Activated CD8-positive, alpha-beta memory T cell treated with anti-CD3 and anti-CD28 coated beads for 24 hours (primary cell): ENCODE results near the gene FAM221B.

Source experiments
- DNase-seq: peaks from one replicate; pipeline ENCODE4 v3.0.0-alpha.2; 2020

FAM221B gene, protein sequence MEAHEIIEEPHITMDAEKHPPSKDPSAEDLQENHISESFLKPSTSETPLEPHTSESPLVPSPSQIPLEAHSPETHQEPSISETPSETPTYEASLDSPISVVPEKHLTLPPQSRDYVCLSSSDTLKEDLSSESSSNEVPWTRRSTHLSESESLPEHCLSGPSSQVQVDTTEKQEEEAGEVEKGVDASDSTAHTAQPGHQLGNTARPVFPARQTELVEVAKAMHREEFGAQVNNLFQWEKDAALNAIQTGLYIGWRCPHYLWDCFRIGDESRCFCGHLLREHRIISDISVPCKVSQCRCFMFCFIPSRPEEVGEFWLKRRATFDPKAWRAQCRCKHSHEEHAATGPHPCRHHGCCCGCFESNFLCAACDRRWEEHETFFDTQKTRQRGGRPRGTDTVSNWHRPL

GRCh38 chr9:35828716-35829083 is at the start of gene FAM221B:
TSS of gene FAM221B (minus strand) at chr9:35828732. CDS start at chr9:35826161, 2,571 bp downstream.
- DNase-seq, result no peak

DNA sequence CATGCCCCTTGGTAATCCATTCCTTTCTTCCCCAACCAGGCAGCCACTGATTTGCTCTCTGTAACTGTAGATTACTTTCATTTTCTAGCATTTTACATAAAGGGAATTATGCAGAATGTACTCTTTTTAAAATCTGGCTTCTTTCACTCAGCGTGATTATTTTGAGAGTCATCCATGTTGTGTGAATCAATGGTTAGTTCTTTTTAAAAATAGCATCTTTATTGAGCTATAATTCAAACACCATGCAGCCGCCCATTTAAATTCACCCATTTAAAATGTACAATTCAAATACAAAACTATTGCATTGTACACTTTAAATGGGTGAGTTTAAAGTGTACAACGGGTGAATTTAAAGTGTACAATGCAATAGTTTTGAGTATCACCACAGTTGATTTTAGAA is 44.0 kb upstream of the FAM221B start:
- DNase-seq, result no peak

- peak; percentile 19 for DNase-seq
Observed at GRCh38 chr9:35871545-35871944, 43.0 kb upstream of the FAM221B start.

DNA sequence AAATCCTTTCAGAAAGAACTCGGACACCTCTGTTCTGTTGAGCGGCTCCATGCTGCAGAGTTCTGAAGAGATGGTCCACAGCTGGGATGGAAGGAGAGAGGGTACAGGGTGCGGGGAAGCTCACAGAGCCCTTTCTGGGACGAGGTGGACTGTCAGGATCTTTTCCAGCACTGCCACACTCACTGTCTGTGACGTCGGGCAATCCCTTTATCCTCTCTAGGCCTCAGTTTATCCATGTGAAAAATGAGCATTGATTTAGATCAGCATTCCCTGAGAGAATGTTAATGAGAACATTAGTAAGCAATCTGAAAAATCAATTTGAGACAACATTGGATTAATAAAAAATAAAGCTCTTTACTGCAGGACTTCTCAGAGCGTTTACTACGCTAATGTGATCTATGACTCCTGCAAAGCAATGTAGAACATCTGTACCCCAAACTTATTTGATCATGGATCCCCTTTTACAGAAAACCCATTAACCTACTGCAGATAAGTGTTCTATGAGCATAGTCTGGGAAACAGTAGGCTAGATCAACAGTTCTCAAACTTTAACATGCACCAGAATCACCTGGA is 41.9 kb upstream of the FAM221B start, which contains the start of gene OR13J1:
TSS of gene OR13J1 (minus strand) at position 51 of the 573 bp plus-strand sequence. CDS start at position 51, 0 bp downstream.
- DNase-seq, result peak; percentile 26

DNA sequence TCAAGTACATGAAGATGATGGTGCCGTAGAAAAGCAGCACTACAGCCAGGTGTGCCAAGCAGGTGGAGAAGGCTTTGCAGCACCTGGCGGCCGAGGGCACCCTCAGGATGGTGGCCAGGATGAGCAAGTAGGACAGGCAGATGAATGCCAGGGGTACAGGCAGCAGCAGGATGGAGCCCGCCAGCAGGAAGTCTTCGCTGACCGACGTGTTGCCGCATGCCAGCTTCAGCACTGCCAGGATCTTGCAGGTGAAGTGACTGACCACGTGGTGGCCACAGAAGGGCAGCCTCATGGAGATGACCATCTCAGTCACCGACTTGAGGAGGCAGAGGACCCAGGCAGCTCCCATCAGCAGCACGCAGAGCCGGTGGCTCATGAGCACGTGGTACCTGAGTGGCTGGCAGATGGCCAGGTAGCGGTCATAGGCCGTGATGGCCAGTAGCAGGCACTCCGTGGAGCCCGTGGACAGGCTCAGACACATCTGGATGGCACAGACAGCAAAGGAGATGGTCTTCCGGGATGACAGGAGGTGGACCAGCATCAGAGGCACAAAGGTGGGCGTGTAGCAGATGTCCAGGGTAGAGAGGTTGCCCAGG is 41.2 kb upstream of the FAM221B start:
- peak; percentile 9 for DNase-seq

DNA sequence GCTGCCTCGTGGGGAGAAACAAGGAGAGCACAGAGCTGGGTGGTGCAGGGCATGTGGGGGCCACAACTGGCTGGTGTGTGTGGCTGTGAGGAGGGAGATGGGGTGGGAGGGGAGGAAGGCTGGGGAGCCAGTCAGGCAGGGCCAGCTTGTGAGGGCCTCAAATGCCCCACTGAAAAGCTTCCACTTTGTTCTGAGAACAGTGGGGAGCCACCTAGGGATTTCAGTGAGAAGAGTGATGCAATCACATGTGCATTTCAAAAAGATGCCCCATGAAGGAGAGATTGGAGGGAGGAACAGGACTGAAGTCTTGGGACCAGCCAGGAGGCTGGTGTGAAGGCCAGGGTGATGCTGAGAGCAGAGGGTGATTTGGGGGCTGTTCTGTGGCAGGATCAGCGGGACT is 40.4 kb upstream of the FAM221B start:
- no peak for DNase-seq

GRCh38 chr9:35867538-35867937 is 39.0 kb upstream of the FAM221B start:
- DNase-seq, result peak; percentile 44

DNA sequence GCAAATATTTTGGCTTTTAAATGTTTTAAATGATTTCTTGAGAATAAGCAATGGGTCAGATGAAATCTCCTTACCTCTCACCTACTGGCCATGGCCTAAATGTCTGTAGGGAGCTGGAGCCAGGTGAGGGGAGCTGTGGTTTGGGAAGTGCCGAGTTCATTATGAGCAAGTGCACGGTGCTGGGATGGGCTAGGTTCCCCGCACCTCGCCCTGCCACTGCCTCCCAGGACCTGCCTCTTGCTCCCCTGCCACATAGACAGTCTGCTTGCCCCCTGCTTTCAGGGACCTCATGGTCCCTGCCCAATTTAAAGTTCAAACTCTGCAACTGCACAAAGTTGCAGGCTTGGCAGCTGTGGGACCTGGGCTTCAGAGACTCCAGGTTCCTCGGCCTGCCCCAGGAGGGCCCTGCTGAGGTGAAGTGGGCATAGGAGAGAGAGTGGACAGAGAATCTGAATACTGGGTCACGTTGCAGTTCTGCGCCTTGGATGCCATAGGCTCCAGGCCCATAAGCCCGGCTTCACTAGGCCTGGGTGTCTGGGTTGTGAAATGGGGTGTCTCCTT is 36.2 kb upstream of the FAM221B start:
- DNase-seq, result peak; percentile 21

DNA sequence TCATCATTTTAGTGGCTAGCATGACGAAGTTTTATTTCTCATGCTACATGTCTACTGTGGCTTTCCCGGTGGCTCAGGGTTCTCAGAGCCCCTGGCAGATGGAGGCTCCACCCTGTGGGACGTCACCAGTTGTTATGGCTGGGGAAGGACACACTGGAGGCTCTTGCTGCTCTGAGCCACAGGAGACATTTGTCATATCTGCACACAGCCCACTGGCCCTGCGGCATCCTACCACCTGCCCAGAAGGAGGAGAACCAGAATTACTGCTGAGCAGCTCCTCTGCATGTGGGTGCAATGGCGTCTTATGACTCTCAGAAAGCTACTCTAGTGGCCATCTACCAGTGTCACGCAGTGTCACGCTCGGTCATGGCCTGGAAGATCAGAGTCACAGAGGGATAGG is 35.1 kb upstream of the FAM221B start:
- DNase-seq, result peak; percentile 33

DNA sequence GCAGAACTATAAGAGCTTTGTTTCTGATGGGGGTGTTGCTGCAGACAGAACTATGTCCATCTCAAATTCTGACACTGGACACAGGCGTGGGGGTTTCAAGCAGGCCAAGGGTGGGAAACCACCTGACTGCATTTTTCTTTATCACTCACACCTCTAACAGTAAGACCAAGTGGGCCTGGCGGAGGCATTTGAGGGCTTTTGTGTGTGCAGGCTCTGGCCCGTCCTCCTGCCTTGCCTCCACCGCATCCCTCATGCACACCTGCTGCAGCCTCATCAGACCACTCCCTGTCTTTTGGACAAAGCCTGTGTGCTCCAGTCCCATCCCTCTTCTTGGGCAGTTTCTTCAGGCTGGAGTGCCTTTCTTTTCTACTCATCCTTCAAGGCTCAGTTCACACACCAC is 33.8 kb upstream of the FAM221B start:
- peak; percentile 24 for DNase-seq

DNA sequence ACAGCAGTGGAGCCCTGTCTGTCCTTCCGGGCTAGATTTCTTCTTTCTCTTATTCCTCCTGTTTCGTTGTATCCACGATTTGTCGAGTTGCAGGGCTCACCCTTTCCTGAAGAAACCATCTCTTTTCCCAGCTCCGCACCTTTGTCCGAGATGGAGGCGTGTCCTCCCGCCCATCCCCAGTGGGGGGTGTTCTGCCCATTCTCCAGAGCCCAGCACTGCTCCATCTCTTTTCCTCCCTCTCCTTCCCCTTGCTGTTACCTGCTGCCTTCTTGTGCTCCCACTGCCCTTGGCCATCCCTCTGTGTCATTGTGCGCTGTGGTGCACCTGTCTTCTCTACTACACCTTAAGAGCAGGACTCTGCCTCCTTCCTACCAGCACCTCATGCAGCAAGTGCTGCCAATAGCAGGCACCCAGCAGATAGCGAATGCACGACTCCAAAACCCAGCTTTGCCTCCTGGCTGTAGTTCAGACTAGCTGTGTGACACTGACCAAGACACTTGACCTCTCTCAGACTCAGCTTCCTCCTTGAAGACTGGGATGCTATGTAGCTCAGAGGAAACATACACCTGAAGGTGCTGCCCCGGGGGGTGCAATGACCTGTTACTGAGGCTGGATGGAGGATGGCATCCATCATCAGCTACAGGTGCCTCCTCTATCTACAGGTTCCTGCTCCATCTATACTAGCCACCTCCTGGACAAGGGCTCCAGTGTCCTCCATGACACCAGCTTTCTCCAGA is 32.8 kb upstream of the FAM221B start:
- peak; percentile 40 for DNase-seq

- DNase-seq, result peak; percentile 13
Observed at GRCh38 chr9:35859990-35860339, 31.4 kb upstream of the FAM221B start.

- peak; percentile 51 for DNase-seq
Observed at GRCh38 chr9:35859310-35859989, 30.9 kb upstream of the FAM221B start.

- DNase-seq, result no peak
Observed at GRCh38 chr9:35858458-35858857, 29.9 kb upstream of the FAM221B start.

GRCh38 chr9:35856882-35857281 is 28.4 kb upstream of the FAM221B start:
- DNase-seq, result peak; percentile 28

DNA sequence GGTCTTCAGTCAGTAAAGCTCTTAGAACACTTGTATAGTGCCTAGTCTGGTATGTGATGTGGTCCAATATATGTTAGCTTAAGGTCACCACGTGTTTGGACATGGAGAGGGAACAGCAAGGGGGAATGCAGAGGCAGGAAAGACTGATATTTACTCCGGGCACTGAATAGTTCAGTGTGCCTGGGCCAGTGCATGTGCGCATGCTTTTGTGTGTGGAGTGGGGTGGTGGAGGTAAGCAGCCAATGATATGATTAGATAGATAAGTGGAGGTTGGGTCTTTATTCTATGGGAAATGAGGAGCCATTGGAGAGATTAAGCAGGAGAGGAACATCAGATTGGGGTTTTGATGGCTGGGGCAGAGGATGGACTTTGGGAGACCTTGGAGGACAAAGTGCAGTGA is 27.7 kb upstream of the FAM221B start:
- DNase-seq, result peak; percentile 15

DNA sequence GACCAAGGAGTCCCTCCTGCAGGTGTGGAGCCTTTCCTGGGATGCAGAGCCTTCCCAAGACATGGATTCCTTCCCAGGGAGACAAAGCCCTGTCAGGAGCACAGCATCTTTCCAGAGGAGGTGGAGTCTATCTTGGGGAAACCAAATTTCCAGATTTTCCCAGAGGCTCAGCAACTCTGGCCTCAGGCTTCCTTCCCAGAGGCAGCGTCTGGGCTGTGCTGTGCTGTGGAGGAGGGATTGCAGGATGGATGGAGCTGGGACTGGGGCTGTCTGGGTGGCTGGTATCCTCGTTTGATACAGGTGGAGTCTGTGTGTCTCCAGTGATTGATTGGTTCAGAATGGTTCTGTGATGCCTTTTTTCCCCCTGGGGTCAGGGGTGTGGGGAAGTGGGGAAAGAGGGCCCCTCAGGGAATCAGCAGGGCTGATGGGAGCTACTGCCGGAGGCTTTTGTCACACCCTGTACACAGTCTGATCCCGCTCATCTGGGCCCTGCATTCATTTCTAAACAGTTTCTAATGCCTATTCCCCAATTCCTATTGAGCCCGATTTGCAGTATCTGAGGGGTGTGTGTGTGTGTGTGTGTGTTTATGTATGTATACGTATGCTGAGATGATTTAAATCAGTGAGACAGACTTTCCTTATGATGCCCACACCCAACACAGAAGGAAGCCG is 25.7 kb upstream of the FAM221B start:
- DNase-seq, result peak; percentile 15

DNA sequence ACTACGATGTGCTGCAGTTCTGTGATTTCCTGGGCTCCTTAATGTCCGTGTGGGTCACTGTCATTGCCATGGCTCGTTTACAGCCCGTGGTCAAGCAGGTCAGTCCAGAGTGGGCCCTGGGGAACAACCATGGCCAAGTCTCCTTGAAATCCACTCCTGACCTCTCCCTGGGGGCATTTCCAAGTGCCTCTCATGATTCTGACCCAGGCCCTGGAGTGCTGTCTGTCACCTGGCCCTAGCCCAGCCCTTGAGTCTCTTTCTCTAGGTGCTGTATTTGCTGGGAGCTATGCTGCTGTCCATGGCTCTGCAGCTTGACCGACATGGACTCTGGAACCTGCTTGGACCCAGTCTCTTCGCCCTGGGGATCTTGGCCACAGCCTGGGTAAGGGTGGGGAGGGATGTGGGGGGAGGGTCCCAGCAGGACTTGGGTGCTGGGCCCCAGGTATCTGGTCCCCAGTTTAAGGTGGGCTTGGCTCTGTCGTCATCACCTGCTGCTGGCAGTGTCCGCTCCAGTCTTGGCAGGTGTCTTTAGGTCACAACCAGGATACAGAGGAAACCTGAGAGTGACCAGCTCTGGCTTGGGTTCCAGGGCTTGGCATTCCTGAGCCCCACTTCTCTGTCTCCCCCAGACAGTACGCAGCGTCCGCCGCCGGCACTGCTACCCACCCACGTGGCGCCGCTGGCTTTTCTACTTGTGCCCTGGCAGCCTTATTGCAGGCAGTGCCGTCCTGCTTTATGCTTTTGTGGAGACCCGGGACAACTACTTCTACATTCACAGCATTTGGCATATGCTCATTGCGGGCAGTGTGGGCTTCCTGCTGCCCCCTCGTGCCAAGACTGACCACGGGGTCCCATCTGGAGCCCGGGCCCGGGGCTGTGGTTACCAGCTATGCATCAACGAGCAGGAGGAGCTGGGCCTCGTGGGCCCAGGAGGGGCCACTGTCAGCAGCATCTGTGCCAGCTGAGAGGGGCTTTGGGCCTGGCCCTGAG is 24.6 kb upstream of the FAM221B start:
- peak; percentile 45 for DNase-seq

- no peak for DNase-seq
Observed at GRCh38 chr9:35852267-35852815, 23.8 kb upstream of the FAM221B start.
